TTC549 (cell line): ENCODE data around the gene MTHFS.
A peak's percentile ranks its signal among the peaks of the same experiment; 100 is the strongest.

Experiments
- FAIRE-seq: peaks from 2 replicates; lab custom pipeline; 2012; peaks lifted over from hg19 to GRCh38; lab: Jason Lieb, UNC

Gene MTHFS

GRCh38 chr15:79874242-79874641, 22.6 kb downstream of the MTHFS start:
- FAIRE-seq: no peak

GRCh38 chr15:79872358-79873017, 24.3 kb downstream of the MTHFS start:
- FAIRE-seq: no peak

GRCh38 chr15:79868554-79868953, 28.3 kb downstream of the MTHFS start:
- FAIRE-seq: no peak

GRCh38 chr15:79863886-79864285, 32.9 kb downstream of the MTHFS start:
- FAIRE-seq: no peak

- no peak for FAIRE-seq
These were observed 34.6 kb downstream of the MTHFS start for GRCh38 chr15:79862191-79862590.

GRCh38 chr15:79860661-79861060, 36.2 kb downstream of the MTHFS start:
- no peak for FAIRE-seq

GRCh38 chr15:79858469-79858868, 38.3 kb downstream of the MTHFS start:
- peak; percentile 90 for FAIRE-seq

GRCh38 chr15:79853492-79854328, 43.1 kb downstream of the MTHFS start:
- peak; percentile 85 for FAIRE-seq

GRCh38 chr15:79849789-79850188, 47.0 kb downstream of the MTHFS start:
- FAIRE-seq: no peak

- FAIRE-seq: no peak
These were observed 50.3 kb downstream of the MTHFS start for GRCh38 chr15:79846539-79846938.

- no peak for FAIRE-seq
These were observed 52.6 kb downstream of the MTHFS start for GRCh38 chr15:79844221-79844620.

GRCh38 chr15:79837846-79838245, 59.0 kb downstream of the MTHFS start:
- no peak for FAIRE-seq

GRCh38 chr15:79834495-79834894, 62.3 kb downstream of the MTHFS start:
- no peak for FAIRE-seq

GRCh38 chr15:79832367-79833120, 64.3 kb downstream of the MTHFS start:
- FAIRE-seq: no peak

- FAIRE-seq: no peak
These were observed 65.2 kb downstream of the MTHFS start for GRCh38 chr15:79831604-79832003.

GRCh38 chr15:79829950-79830349, 66.9 kb downstream of the MTHFS start:
- no peak for FAIRE-seq

- no peak for FAIRE-seq
These were observed 68.4 kb downstream of the MTHFS start for GRCh38 chr15:79828447-79828846.

GRCh38 chr15:79826800-79827199, 70.0 kb downstream of the MTHFS start:
- FAIRE-seq: no peak

- FAIRE-seq: no peak
These were observed 72.6 kb downstream of the MTHFS start for GRCh38 chr15:79824136-79824701.

- no peak for FAIRE-seq
These were observed 76.0 kb downstream of the MTHFS start for GRCh38 chr15:79820820-79821219.

GRCh38 chr15:79820176-79820575, 76.6 kb downstream of the MTHFS start:
- FAIRE-seq: no peak

- no peak for FAIRE-seq
These were observed 80.2 kb downstream of the MTHFS start for GRCh38 chr15:79816571-79816970.

- no peak for FAIRE-seq
These were observed 81.3 kb downstream of the MTHFS start for GRCh38 chr15:79815468-79815867.
